Measurements from ENCODE around the gene GALNT17. TPM values are rescaled to one million over a fixed set of nuclear protein-coding genes. Genes with fewer than 3 reads are reported as not detected.

The GALNT17 gene
- total RNA-seq, 1 donor from 2014 or later = not detected

DNA sequence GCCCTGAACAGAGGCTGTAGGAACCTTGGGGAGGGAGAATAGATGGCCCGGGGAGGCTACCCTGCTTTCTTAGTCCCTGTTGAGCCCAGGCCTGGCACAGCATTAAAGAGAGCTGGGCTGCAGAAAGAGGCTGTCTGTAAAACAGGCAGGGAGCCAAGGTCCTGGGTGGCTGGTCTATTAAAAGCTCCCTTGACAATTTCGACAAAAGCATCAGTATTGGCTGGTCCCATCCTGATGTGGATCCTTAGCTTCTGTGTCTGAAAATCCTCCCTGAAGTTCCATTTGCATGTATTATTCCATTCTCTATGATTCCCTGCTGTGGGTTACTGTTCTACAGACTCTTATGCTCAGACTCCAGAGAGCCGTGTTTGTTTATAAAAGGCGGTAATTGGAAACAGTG, 158.5 kb downstream of the GALNT17 start:
- no peaks in the 10 kb centered on the region for H3K36me3 ChIP-seq (ENCODE audit: control insufficient read depth, insufficient read depth, low read length)
- no peaks in the 10 kb centered on the region for H3K27me3 ChIP-seq (ENCODE audit: control insufficient read depth, insufficient read depth, low read length)
- TF ChIP-seq, protein P1, sequence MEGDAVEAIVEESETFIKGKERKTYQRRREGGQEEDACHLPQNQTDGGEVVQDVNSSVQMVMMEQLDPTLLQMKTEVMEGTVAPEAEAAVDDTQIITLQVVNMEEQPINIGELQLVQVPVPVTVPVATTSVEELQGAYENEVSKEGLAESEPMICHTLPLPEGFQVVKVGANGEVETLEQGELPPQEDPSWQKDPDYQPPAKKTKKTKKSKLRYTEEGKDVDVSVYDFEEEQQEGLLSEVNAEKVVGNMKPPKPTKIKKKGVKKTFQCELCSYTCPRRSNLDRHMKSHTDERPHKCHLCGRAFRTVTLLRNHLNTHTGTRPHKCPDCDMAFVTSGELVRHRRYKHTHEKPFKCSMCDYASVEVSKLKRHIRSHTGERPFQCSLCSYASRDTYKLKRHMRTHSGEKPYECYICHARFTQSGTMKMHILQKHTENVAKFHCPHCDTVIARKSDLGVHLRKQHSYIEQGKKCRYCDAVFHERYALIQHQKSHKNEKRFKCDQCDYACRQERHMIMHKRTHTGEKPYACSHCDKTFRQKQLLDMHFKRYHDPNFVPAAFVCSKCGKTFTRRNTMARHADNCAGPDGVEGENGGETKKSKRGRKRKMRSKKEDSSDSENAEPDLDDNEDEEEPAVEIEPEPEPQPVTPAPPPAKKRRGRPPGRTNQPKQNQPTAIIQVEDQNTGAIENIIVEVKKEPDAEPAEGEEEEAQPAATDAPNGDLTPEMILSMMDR (IDR thresholded peaks at IDR 0.05; ENCODE audit: insufficient read depth, low read length, severe bottlenecking) = no peak
- DNase-seq (ENCODE audit: low read depth) (no peak), FAIRE-seq (no peak)
- no peak overlapping the region for H3K4me3 ChIP-seq (ENCODE audit: low read depth, low read length)

DNA sequence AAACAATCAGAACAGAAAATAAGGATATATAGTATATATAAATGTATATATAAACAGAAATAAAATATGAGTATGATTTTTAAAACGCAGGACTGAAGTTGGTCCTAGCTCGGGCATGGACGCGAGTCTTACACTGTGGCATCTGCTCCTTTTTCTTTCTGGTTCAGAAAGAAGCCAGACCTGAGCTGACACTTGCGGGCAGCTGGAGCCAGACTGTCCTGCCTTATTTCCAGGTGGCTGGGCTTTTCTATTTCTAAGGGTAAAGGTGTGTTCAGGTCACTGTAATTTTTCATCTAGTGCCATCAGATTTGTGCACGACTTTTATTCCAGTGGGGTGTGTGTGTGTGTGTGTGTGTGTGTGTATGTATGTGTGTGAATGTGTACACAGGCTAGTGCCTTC, 166.4 kb downstream of the GALNT17 start:
- Histone ChIP-seq H3K4me3 (ENCODE audit: low read depth, low read length) (no peak overlapping the region), H3K27me3 (ENCODE audit: control insufficient read depth, insufficient read depth, low read length) (no peaks in the 10 kb centered on the region), H3K36me3 (ENCODE audit: control insufficient read depth, insufficient read depth, low read length) (no peaks in the 10 kb centered on the region)
- TF ChIP-seq, protein P1 (IDR thresholded peaks at IDR 0.05; ENCODE audit: insufficient read depth, low read length, severe bottlenecking) = no peak
- DNase-seq (ENCODE audit: low read depth) (no peak), FAIRE-seq (no peak)

DNA sequence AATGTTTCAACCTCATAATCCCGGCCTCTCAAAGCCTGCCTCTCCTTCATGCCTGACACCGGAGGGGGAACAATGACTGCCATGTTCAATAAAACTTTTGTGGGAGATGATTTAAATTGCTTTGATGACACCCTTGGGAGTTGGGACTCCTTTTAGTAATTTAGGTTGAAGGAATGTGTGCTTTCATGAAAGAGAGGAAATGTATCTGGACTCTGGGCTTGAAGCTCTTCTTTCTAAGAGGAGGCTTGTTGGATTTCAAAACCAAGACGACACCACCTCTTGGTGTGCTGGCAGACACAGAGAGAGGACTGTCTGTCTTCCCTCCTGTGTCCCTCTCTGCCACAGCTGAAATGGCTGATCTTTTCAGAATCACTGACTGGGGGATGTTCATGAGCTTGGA, 168.1 kb downstream of the GALNT17 start:
- no peak for FAIRE-seq
- Histone ChIP-seq H3K27me3 (ENCODE audit: control insufficient read depth, insufficient read depth, low read length) (no peaks in the 10 kb centered on the region), H3K36me3 (ENCODE audit: control insufficient read depth, insufficient read depth, low read length) (no peaks in the 10 kb centered on the region), H3K4me3 (ENCODE audit: low read depth, low read length) (no peak overlapping the region)
- no peak for DNase-seq (ENCODE audit: low read depth)
- TF ChIP-seq, protein P1 (IDR thresholded peaks at IDR 0.05; ENCODE audit: insufficient read depth, low read length, severe bottlenecking) = no peak

DNA sequence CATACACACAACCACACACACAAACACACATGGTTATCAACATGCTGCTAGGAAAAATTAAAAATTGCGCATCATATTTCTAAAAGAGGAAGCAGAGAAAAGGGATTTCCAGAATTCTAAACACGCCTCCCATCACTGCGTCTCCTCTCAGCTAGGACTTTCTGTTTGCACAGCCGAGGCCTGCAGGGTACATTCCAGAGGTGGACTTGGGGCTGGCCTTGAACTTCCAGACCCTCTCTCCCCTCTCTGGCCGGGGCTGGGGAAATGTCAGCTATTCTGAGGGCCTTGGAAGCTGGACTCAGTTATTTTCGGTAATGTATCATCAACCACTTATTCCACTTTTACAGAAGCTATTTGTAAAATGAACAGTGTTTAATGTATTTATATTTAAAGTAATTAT, 168.7 kb downstream of the GALNT17 start:
- no peak for FAIRE-seq
- TF ChIP-seq, protein P1 (IDR thresholded peaks at IDR 0.05; ENCODE audit: insufficient read depth, low read length, severe bottlenecking) = no peak

DNA sequence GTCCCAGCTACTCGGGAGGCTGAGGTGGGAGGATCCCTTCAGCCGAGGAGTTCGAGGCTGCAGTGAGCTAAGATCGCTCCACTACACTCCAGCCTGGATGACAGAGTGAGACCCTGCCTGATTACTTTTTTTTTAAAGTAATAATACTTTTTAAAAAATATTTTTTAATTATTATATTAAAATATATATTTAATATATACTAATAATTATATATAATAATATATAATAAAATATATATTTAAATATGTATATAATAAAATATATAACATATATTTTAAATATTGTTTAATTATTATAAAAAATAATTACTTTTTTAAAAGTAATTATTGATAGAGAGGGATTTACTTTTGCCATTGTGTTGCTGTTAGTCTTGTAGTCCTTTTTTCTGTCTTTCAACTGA, 169.2 kb downstream of the GALNT17 start:
- H3K4me3 ChIP-seq (ENCODE audit: low read depth, low read length) = no peak overlapping the region
- no peaks in the 10 kb centered on the region for H3K36me3 ChIP-seq (ENCODE audit: control insufficient read depth, insufficient read depth, low read length)
- H3K27me3 ChIP-seq (ENCODE audit: control insufficient read depth, insufficient read depth, low read length) = no peaks in the 10 kb centered on the region
- TF ChIP-seq, protein P1 (IDR thresholded peaks at IDR 0.05; ENCODE audit: insufficient read depth, low read length, severe bottlenecking) = no peak
- no peak for FAIRE-seq
- no peak for DNase-seq (ENCODE audit: low read depth)

More for the DNA sequence above, 168.7 kb downstream of the GALNT17 start:
- Histone ChIP-seq H3K27me3 (ENCODE audit: control insufficient read depth, insufficient read depth, low read length) (no peaks in the 10 kb centered on the region), H3K4me3 (ENCODE audit: low read depth, low read length) (no peak overlapping the region), H3K36me3 (ENCODE audit: control insufficient read depth, insufficient read depth, low read length) (no peaks in the 10 kb centered on the region)
- DNase-seq (ENCODE audit: low read depth) = no peak

DNA sequence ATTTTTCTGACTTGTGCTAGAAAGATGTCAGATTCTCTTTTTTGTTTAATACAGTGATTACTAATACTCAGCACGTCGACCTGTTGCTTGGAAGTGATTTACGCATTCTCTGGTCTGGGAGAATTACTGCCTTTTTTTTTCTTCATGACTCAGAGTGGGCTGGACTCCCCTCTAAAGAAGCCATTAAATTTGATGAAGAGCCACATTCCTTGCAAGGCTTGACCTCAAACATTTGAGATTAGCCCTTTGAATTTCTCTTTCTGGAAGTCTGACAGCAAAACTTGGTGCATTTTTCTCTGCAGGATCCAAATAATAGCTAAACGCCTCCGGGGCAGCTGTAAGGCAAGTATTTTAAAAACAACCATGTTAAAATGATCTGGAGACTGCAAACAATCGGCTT, 171.6 kb downstream of the GALNT17 start:
- DNase-seq (ENCODE audit: low read depth) (no peak), FAIRE-seq (no peak)
- Histone ChIP-seq H3K36me3 (ENCODE audit: control insufficient read depth, insufficient read depth, low read length) (no peaks in the 10 kb centered on the region), H3K27me3 (ENCODE audit: control insufficient read depth, insufficient read depth, low read length) (no peaks in the 10 kb centered on the region), H3K4me3 (ENCODE audit: low read depth, low read length) (no peak overlapping the region)
- TF ChIP-seq, protein P1 (IDR thresholded peaks at IDR 0.05; ENCODE audit: insufficient read depth, low read length, severe bottlenecking) = no peak

Data from bronchial epithelial cell (primary cell).